ENCODE measurements around the gene LRRC38.

GRCh38 chr1:13461977-13462376 is 51.8 kb downstream of the LRRC38 start:
- TF ChIP-seq CTCF (conservative IDR thresholded peaks at IDR 0.05; ENCODE audit: low read depth, low read length) (no peak), RAD21 (IDR thresholded peaks at IDR 0.05; ENCODE audit: low read length) (no peak), MXI1 (IDR thresholded peaks at IDR 0.05; ENCODE audit: borderline replicate concordance, low read depth, low read length) (no peak), POLR2A (IDR thresholded peaks at IDR 0.05; ENCODE audit: low read depth, low read length) (no peak), FOS (IDR thresholded peaks at IDR 0.05; ENCODE audit: low read depth, low read length) (no peak), RFX5 (IDR thresholded peaks at IDR 0.05; ENCODE audit: low read depth, low read length) (no peak), CEBPB (IDR thresholded peaks at IDR 0.05; ENCODE audit: low read depth, low read length) (no peak), SMC3 (IDR thresholded peaks at IDR 0.05; ENCODE audit: low read depth, low read length) (no peak), BHLHE40 (IDR thresholded peaks at IDR 0.05; ENCODE audit: low read depth, low read length) (no peak), RCOR1 (IDR thresholded peaks at IDR 0.05; ENCODE audit: insufficient replicate concordance, low read length) (no peak), USF2 (IDR thresholded peaks at IDR 0.05; ENCODE audit: low read depth, low read length) (no peak)
